Adrenal gland (tissue), 12 donors: ENCODE results near the gene CUTA. TPM values are rescaled to one million over a fixed set of nuclear protein-coding genes. Genes with fewer than 3 reads are reported as not detected.

Source experiments
- DNase-seq, 7 donors: peaks; one replicate each; pipeline ENCODE4 v3.0.0-alpha.2; 2019 to 2020
- H3K27ac ChIP-seq, 5 donors: fragments of 200-600 bp; sonication (generic) in 4 of 5; 1 replicate in 3 of 5; 2 replicates in 2 of 5; pipeline versions ENCODE4 v1.5.1 to v1.8.0; 2016 to 2020; ENCODE audit warnings: mild to moderate bottlenecking in 1 of 5
- H3K27me3 ChIP-seq: fragments of 200-600 bp; 2 replicates; pipeline ENCODE4 v1.8.0; 2021
- H3K36me3 ChIP-seq, 2 donors: fragments of 200-600 bp; replicated peaks in 1 of 2; 1 replicate in 1 of 2; 2 replicates in 1 of 2; pipeline versions ENCODE4 v1.5.1 to v1.8.0; 2018 to 2022
- H3K4me1 ChIP-seq, 2 donors: fragments of 200-600 bp; replicated peaks in 1 of 2; 1 replicate in 1 of 2; 2 replicates in 1 of 2; pipeline versions ENCODE4 v1.5.1 to v1.8.0; 2018 to 2021
- H3K4me3 ChIP-seq, 4 donors: fragments of 200-600 bp; sonication (generic) in 3 of 4; one replicate each; pipeline ENCODE4 v1.5.1; 2016 to 2018
- H3K9me3 ChIP-seq, 3 donors: fragments of 200-600 bp; sonication (generic) in 1 of 3; replicated peaks in 1 of 3; 1 replicate in 2 of 3; 2 replicates in 1 of 3; pipeline versions ENCODE4 v1.5.1 to v1.8.0; 2016 to 2021
- POLR2A ChIP-seq, 2 donors: fragments of 450-650 bp; IDR thresholded peaks; one replicate each; pipeline ENCODE4 v1.6.1; 2017; ENCODE audit warnings: antibody characterized with exemption in 2 of 2, mild to moderate bottlenecking in 2 of 2, moderate library complexity in 1 of 2
- WGBS, 4 donors: extraction: QIAGEN DNeasy Blood & Tissue Kit in 2 of 4; methylation state at CpG; one replicate each; pipeline versions ENCODE4 v1.1.5 to v1.1.7; 2013 to 2017; 5-methylcytosine and 5-hydroxymethylcytosine counted together
- intact Hi-C, 2 donors: fragments of 100-400 bp; cut with DNase I; formaldehyde crosslinking; loops; one replicate each; pipeline versions ENCODE4 v1.14.1 to v1.15.0; 2022 to 2023
- polyA plus RNA-seq, 3 donors: library from polyadenylated mRNA; stranded (reverse); fragments of 200-250 nt in 2 of 3; fragments of 350-450 nt in 1 of 3; fragmentation: Illumina TruSeq in 1 of 3; extraction: RNeasy Lipid Tissue Mini Kit (QIAGEN cat#74804) in 1 of 3; gene quantifications; one replicate each; pipeline ENCODE4 v1.2.3, GENCODE V29; 2013 to 2014
- total RNA-seq, 9 donors: library from RNA; depleted of rRNA in 4 of 9; stranded (reverse); fragments of >200 nt in 4 of 9; fragments of 120-200 nt in 1 of 9; fragmentation: NEBNext Ultra II Directional in 1 of 9; extraction: Animal tissue kit (Norgen Biotek cat#: 25700) in 1 of 9; gene quantifications; one replicate each; pipeline versions ENCODE4 v1.1.0 to v1.2.4, GENCODE V29; 2013 to 2023
- TF ChIP-seq, protein P1 (sequence below), 6 experiments: fragments of 450-650 bp in 4 of 6; fragments of 200-600 bp in 2 of 6; sonication (generic) in 1 of 6; IDR thresholded peaks; 1 replicate in 5 of 6; 2 replicates in 1 of 6; pipeline versions ENCODE4 v1.5.1 to v1.8.0; 2016 to 2021; ENCODE audit warnings: antibody characterized with exemption in 6 of 6, mild to moderate bottlenecking in 2 of 6, moderate library complexity in 1 of 6
- donor health status: healthy with polysubstance abuse.
- donor health status: Bipolar disorder and iron deficiency.
- donor health status: DM: yes; HTN: yes; CAD: no.
- donor health status: DM: no; HTN: no; CAD: no.
- donor health status: DM: no; HTN: no; CAD: no.
- donor health status: DM: yes; HTN: yes; CAD: no.

The CUTA gene
- total and polyA plus RNA-seq, 12 donors, result 202 to 437 (median 295) TPM

- peaks cover 5 to 14% of the 10 kb centered on the region in 2 donors for H3K4me1 ChIP-seq
- H3K27me3 ChIP-seq, result no peaks in the 10 kb centered on the region
- intact Hi-C loops, result loop anchor here in 1 of 2 donors (10.0 kb wide), 1 partner anchor 110 kb away; no protein-coding TSS in a partner anchor
- no peak overlapping the region for H3K27ac ChIP-seq
- H3K4me3 ChIP-seq, result peak overlapping the region in 2 of 4 donors; percentile 77 to 87
- H3K9me3 ChIP-seq, result no peaks in the 10 kb centered on the region
- no peak for DNase-seq
- TF ChIP-seq POLR2A (IDR thresholded peaks at IDR 0.05), result no peak
- TF ChIP-seq, protein P1, sequence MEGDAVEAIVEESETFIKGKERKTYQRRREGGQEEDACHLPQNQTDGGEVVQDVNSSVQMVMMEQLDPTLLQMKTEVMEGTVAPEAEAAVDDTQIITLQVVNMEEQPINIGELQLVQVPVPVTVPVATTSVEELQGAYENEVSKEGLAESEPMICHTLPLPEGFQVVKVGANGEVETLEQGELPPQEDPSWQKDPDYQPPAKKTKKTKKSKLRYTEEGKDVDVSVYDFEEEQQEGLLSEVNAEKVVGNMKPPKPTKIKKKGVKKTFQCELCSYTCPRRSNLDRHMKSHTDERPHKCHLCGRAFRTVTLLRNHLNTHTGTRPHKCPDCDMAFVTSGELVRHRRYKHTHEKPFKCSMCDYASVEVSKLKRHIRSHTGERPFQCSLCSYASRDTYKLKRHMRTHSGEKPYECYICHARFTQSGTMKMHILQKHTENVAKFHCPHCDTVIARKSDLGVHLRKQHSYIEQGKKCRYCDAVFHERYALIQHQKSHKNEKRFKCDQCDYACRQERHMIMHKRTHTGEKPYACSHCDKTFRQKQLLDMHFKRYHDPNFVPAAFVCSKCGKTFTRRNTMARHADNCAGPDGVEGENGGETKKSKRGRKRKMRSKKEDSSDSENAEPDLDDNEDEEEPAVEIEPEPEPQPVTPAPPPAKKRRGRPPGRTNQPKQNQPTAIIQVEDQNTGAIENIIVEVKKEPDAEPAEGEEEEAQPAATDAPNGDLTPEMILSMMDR (IDR thresholded peaks at IDR 0.05), result no peak
- 36 to 50% (median 47%) methylated on average over 15 to 16 of the region's 16 CpGs for WGBS, 4 donors
- peaks cover 0 to 3% of the 10 kb centered on the region in 2 donors for H3K36me3 ChIP-seq
Observed at GRCh38 chr6:33455051-33455450, 37.1 kb upstream of the CUTA start.

DNA sequence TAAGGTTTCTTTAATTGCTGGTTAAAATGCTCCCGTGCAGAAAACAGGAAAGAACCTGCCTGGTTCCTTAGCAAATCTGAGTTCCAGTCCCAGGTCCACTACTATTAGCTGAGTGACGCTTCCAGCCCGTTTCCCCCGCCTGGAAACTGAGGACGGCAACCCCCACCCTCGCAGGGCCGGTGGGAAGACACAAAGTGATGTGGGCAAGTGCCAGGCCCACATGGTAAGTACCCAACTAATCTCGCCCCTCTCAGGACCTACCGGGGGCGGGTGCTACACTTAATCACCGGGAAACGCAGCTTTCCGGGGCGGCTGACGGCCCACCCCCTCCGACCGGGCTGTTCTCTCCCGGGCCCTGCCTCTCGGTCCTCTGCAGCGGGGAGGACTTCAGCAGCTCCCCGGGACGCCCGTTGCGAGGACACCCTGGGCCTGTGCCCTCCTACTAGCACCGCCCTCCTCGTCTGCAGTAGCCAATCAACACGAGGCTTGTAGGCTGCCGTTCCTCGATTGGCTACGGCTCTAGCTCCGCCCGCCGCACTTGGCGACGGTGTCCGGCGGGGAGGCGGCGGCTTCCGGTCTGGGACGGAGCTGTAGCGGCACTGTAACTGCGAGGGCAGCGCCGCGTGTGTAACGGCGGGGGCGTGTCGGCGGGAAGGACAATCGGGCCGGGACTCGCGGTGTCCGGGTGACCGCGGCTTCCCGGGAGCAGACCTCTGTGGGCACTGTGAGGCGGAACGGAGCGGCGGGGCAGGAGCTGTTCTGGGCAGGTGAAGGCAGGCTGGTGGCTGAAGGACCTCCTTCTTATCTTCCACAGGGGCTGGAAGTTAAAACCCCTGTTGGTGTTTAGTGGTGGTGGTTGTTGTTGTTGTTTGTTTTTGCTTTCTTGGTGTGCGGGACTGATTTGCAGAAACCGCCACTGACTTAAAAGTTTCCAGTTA lies 36.4 kb upstream of the CUTA start, which contains the start of gene ZBTB9:
ZBTB9 (plus strand) TSS at position 568 of the 938 bp plus-strand sequence. CDS start 525 bp downstream, outside the sequence.
- peak within 1 kb of the TSS in 4 of 5 donors; percentile 52 to 89 (median 70) for H3K27ac ChIP-seq
- WGBS, 4 donors, result 0 to 1% (median 0%) methylated on average over 10 to 65 of the region's 65 CpGs
- peak; percentile 96 to 99 (median 98) for DNase-seq
- intact Hi-C loops, result loop anchor here in 1 of 2 donors (10.0 kb wide), 1 partner anchor 111 kb away; no protein-coding TSS in a partner anchor
- H3K4me1 ChIP-seq, result peaks cover 5 to 14% of the 10 kb centered on the region in 2 donors
- H3K27me3 ChIP-seq, result no peaks in the 10 kb centered on the region
- peak within 1 kb of the TSS; percentile 77 to 93 (median 90) for H3K4me3 ChIP-seq
- no peaks in the 10 kb centered on the region for H3K9me3 ChIP-seq
- peaks cover 0 to 3% of the 10 kb centered on the region in 2 donors for H3K36me3 ChIP-seq
- peak; percentile 59 to 84 for TF ChIP-seq POLR2A (IDR thresholded peaks at IDR 0.05)
- TF ChIP-seq, protein P1 (IDR thresholded peaks at IDR 0.05), result peak in 1 of 6 experiments; percentile 3

GRCh38 chr6:33453393-33454008 lies 35.6 kb upstream of the CUTA start:
- no peak for DNase-seq
- intact Hi-C loops, result loop anchor here in 1 of 2 donors (10.0 kb wide), 1 partner anchor 111 kb away; no protein-coding TSS in a partner anchor
- peaks cover 5 to 14% of the 10 kb centered on the region in 2 donors for H3K4me1 ChIP-seq
- H3K27ac ChIP-seq, result peak overlapping the region in 3 of 5 donors; percentile 52 to 89 (median 72)
- peak overlapping the region in 3 of 4 donors; percentile 77 to 93 (median 87) for H3K4me3 ChIP-seq
- H3K27me3 ChIP-seq, result no peaks in the 10 kb centered on the region
- no peaks in the 10 kb centered on the region for H3K9me3 ChIP-seq
- no peak for TF ChIP-seq POLR2A (IDR thresholded peaks at IDR 0.05)
- TF ChIP-seq, protein P1 (IDR thresholded peaks at IDR 0.05), result no peak
- H3K36me3 ChIP-seq, result peaks cover 0 to 3% of the 10 kb centered on the region in 2 donors
- 1 to 4% (median 3%) methylated on average over 12 of the region's 12 CpGs for WGBS, 4 donors

DNA sequence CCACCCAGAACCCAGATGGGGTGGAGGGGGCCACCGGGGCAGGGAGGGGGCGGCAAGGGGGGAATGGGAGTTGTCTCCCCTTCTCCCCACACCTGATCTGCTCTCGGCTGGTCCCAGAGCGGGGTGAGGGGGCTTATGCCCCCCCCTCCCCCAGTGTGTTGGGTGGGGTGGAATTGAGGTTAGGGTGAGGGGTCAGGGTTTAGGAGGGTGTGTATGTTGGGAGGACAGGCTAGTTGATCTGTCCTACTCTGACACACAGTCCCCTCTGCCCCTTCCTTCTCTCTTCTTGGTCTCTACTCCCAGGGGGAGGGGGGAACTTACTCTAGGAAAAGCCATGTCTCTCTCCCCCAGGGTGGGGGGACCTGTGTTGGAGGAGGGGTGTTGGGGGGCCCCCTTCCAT lies 34.6 kb upstream of the CUTA start:
- Histone ChIP-seq H3K4me1 (peaks cover 5 to 14% of the 10 kb centered on the region in 2 donors), H3K36me3 (peaks cover 0 to 11% of the 10 kb centered on the region in 2 donors), H3K27me3 (no peaks in the 10 kb centered on the region), H3K27ac (no peak overlapping the region), H3K9me3 (no peaks in the 10 kb centered on the region), H3K4me3 (no peak overlapping the region)
- intact Hi-C loops, result loop anchor here in 1 of 2 donors (10.0 kb wide), 1 partner anchor 112 kb away; no protein-coding TSS in a partner anchor
- WGBS, 4 donors, result 88 to 100% (median 92%) methylated on average over 1 to 4 of the region's 4 CpGs
- DNase-seq, result no peak
- TF ChIP-seq, protein P1 (IDR thresholded peaks at IDR 0.05), result no peak
- no peak for TF ChIP-seq POLR2A (IDR thresholded peaks at IDR 0.05)
